ENCODE results near the gene ZNF319. TPM values are rescaled to one million over a fixed set of nuclear protein-coding genes. Genes with fewer than 3 reads are reported as not detected.

The ZNF319 gene
- total RNA-seq, 1 donor, result 11.0 TPM

- no peak for DNase-seq (ENCODE audit: low read depth in 2 of 3, low spot score in 2 of 3)
These were observed 37.0 kb upstream of the ZNF319 start for GRCh38 chr16:58037365-58038057.

- DNase-seq (ENCODE audit: low read depth in 2 of 3, low spot score in 2 of 3), result no peak
These were observed 36.5 kb upstream of the ZNF319 start for GRCh38 chr16:58036943-58037342.

- DNase-seq (ENCODE audit: low read depth in 2 of 3, low spot score in 2 of 3), result no peak
These were observed 35.1 kb upstream of the ZNF319 start for GRCh38 chr16:58035356-58036170.

- DNase-seq (ENCODE audit: low read depth in 2 of 3, low spot score in 2 of 3), result no peak
These were observed 34.3 kb upstream of the ZNF319 start for GRCh38 chr16:58034774-58035173.

GRCh38 chr16:58034128-58034685 lies 33.7 kb upstream of the ZNF319 start:
- no peak for DNase-seq (ENCODE audit: low read depth in 2 of 3, low spot score in 2 of 3)

GRCh38 chr16:58032710-58033293 lies 32.3 kb upstream of the ZNF319 start:
- no peak for DNase-seq (ENCODE audit: low read depth in 2 of 3, low spot score in 2 of 3)

GRCh38 chr16:58031016-58031800 lies 30.7 kb upstream of the ZNF319 start:
- no peak for DNase-seq (ENCODE audit: low read depth in 2 of 3, low spot score in 2 of 3)

GRCh38 chr16:58030136-58030840 lies 29.8 kb upstream of the ZNF319 start:
- no peak for DNase-seq (ENCODE audit: low read depth in 2 of 3, low spot score in 2 of 3)

GRCh38 chr16:58029410-58029809 lies 28.9 kb upstream of the ZNF319 start:
- DNase-seq (ENCODE audit: low read depth in 2 of 3, low spot score in 2 of 3), result no peak

GRCh38 chr16:58028541-58029070 lies 28.1 kb upstream of the ZNF319 start:
- DNase-seq (ENCODE audit: low read depth in 2 of 3, low spot score in 2 of 3), result peak in 1 of 3 donors; percentile 24

GRCh38 chr16:58027916-58028455 lies 27.5 kb upstream of the ZNF319 start:
- DNase-seq (ENCODE audit: low read depth in 2 of 3, low spot score in 2 of 3), result no peak

GRCh38 chr16:58027161-58027915 lies 26.9 kb upstream of the ZNF319 start:
- DNase-seq (ENCODE audit: low read depth in 2 of 3, low spot score in 2 of 3), result no peak

GRCh38 chr16:58026705-58027160 lies 26.3 kb upstream of the ZNF319 start:
- DNase-seq (ENCODE audit: low read depth in 2 of 3, low spot score in 2 of 3), result no peak

GRCh38 chr16:58026139-58026704 lies 25.8 kb upstream of the ZNF319 start:
- DNase-seq (ENCODE audit: low read depth in 2 of 3, low spot score in 2 of 3), result peak in 1 of 3 donors; percentile 39

GRCh38 chr16:58025351-58026138 lies 25.1 kb upstream of the ZNF319 start, which contains the start of gene MMP15:
MMP15 (plus strand) TSS chr16:58025754; CDS start chr16:58026351, 597 bp downstream.
- DNase-seq (ENCODE audit: low read depth in 2 of 3, low spot score in 2 of 3), result peak in 2 of 3 donors; percentile 39 to 50

GRCh38 chr16:58024486-58025350 lies 24.2 kb upstream of the ZNF319 start:
- peak in 1 of 3 donors; percentile 20 for DNase-seq (ENCODE audit: low read depth in 2 of 3, low spot score in 2 of 3)
